BE2C (cell line): ENCODE results near the gene EVA1B.

ENCODE experiments used
- DNase-seq: peaks from one replicate; pipeline ENCODE4 v3.0.0-alpha.2; 2020
- H3K27me3 ChIP-seq: fragments of 250-450 bp; sonication (Bioruptor Pico); 2 replicates; pipeline ENCODE4 v1.5.1; 2020; ENCODE audit warnings: mild to moderate bottlenecking
- H3K36me3 ChIP-seq: fragments of 250-450 bp; sonication (Bioruptor Pico); 2 replicates; pipeline ENCODE4 v1.5.1; 2020; ENCODE audit warnings: mild to moderate bottlenecking
- H3K4me1 ChIP-seq: fragments of 250-450 bp; sonication (Bioruptor Pico); 2 replicates; pipeline ENCODE4 v1.5.1; 2020
- H3K4me3 ChIP-seq: 2 replicates; pipeline ENCODE4 v1.5.1; 2011; ENCODE audit warnings: low read depth, low read length
- H3K9me3 ChIP-seq: fragments of 250-450 bp; sonication (Bioruptor Pico); 2 replicates; pipeline ENCODE4 v1.5.1; 2020
- CTCF ChIP-seq: IDR thresholded peaks from 2 replicates; pipeline ENCODE4 v1.5.1; 2012; ENCODE audit warnings: mild to moderate bottlenecking, low read depth, low read length

The EVA1B gene

GRCh38 chr1:36304970-36305914 is 18.2 kb downstream of the EVA1B start:
- Histone ChIP-seq H3K4me1 (no peaks in the 10 kb centered on the region; the same call in 1 of the 2 replicates), H3K36me3 (peaks cover 25% of the 10 kb centered on the region), H3K9me3 (no peaks in the 10 kb centered on the region), H3K4me3 (no peak overlapping the region), H3K27me3 (no peaks in the 10 kb centered on the region)
- TF ChIP-seq CTCF, result no peak
- no peak for DNase-seq

- peaks cover 27% of the 10 kb centered on the region for H3K36me3 ChIP-seq
- no peak for DNase-seq
- H3K9me3 ChIP-seq, result no peaks in the 10 kb centered on the region
These were observed 18.9 kb downstream of the EVA1B start for GRCh38 chr1:36304521-36304920.

GRCh38 chr1:36303650-36304360 is 19.6 kb downstream of the EVA1B start:
- H3K36me3 ChIP-seq, result peaks cover 27% of the 10 kb centered on the region
- H3K27me3 ChIP-seq, result no peaks in the 10 kb centered on the region
- no peak for TF ChIP-seq CTCF
- H3K4me1 ChIP-seq, result no peaks in the 10 kb centered on the region; the same call in 1 of the 2 replicates
- no peaks in the 10 kb centered on the region for H3K9me3 ChIP-seq
- no peak overlapping the region for H3K4me3 ChIP-seq
- DNase-seq, result no peak

More at GRCh38 chr1:36304521-36304920, 18.9 kb downstream of the EVA1B start:
- Histone ChIP-seq H3K4me1 (no peaks in the 10 kb centered on the region; the same call in 1 of the 2 replicates), H3K4me3 (no peak overlapping the region), H3K27me3 (no peaks in the 10 kb centered on the region)
- no peak for TF ChIP-seq CTCF

GRCh38 chr1:36303244-36303643 is 20.2 kb downstream of the EVA1B start:
- no peak overlapping the region for H3K4me3 ChIP-seq
- H3K27me3 ChIP-seq, result no peaks in the 10 kb centered on the region
- H3K4me1 ChIP-seq, result no peaks in the 10 kb centered on the region; the same call in 1 of the 2 replicates
- DNase-seq, result no peak
- peaks cover 27% of the 10 kb centered on the region for H3K36me3 ChIP-seq
- H3K9me3 ChIP-seq, result no peaks in the 10 kb centered on the region
- no peak for TF ChIP-seq CTCF

- no peak overlapping the region for H3K4me3 ChIP-seq
- peaks cover 35% of the 10 kb centered on the region for H3K36me3 ChIP-seq
- TF ChIP-seq CTCF, result no peak
- no peaks in the 10 kb centered on the region; the same call in 1 of the 2 replicates for H3K4me1 ChIP-seq
- H3K9me3 ChIP-seq, result no peaks in the 10 kb centered on the region
- no peaks in the 10 kb centered on the region for H3K27me3 ChIP-seq
- DNase-seq, result no peak
These were observed 22.2 kb downstream of the EVA1B start for GRCh38 chr1:36301220-36301619.

GRCh38 chr1:36300526-36300925 is 22.9 kb downstream of the EVA1B start:
- H3K4me3 ChIP-seq, result no peak overlapping the region
- peaks cover 35% of the 10 kb centered on the region for H3K36me3 ChIP-seq
- H3K4me1 ChIP-seq, result no peaks in the 10 kb centered on the region; the same call in 1 of the 2 replicates
- TF ChIP-seq CTCF, result no peak
- no peaks in the 10 kb centered on the region for H3K9me3 ChIP-seq
- no peaks in the 10 kb centered on the region for H3K27me3 ChIP-seq
- DNase-seq, result no peak
